HG03103 (cell line): Measurements from ENCODE around the gene DAAM2.

Experiments
- ATAC-seq: cut with Tn5 transposase; IDR thresholded peaks from one replicate; pipeline ENCODE4 v1.9.1; 2021; ENCODE audit warnings: low read depth; ENCODE audit not compliant: unreplicated experiment

DAAM2 gene

DNA sequence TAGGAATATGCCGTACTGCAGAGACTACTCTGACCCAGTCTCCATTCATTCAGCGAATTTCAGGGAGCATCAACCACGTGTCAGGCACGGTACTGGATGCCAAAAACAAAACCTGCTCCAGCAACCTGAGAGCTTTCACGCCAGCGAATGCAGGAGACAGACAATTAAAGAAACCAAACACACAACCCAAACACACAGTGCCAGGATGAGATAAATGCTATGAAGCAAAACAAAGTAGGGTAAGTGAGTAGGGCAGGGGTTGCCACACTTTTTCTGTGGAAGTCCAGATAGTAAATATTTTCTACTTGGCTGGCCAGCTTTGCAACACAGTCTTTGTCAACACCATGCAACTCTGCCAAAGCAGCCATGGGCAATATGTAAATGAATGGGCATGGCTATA is 132.1 kb downstream of the DAAM2 start:
- no peak for ATAC-seq

DNA sequence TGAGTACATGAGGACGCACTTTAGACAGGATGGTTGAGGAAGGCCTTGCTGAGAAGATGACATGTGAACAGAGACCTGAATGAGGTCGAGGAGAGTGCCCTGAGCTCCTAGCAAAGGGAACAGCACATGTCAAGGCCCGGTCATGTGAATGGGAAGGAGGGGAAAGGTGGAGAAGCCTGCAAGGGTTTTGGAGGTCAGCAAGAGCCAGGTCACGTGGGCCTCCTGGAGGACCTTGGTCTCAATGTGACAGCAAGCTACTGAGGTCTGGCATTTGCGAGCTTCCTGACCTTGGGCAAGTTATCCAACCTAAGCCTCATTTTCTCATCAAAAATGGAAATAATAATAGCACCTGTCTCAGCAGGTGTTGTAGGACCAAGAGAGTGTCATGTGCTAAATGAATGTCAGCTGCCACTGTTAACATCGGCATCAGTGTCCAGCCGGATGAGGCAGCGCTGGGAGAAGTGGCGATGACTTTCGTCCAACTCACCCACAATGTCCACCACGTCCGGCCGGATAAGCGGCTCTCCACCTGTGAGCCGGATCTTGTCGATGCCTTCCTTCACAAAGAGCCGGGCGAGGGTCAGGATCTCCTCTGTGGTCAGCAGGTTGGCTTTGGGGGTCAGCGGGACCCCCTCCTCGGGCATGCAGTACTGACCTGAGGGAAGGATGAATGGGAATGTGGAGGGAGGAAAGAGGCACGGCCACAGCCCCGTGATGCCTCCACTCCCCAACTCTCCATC is 133.2 kb downstream of the DAAM2 start:
- no peak for ATAC-seq

GRCh38 chr6:39925931-39926290 is 133.7 kb downstream of the DAAM2 start:
- no peak for ATAC-seq

DNA sequence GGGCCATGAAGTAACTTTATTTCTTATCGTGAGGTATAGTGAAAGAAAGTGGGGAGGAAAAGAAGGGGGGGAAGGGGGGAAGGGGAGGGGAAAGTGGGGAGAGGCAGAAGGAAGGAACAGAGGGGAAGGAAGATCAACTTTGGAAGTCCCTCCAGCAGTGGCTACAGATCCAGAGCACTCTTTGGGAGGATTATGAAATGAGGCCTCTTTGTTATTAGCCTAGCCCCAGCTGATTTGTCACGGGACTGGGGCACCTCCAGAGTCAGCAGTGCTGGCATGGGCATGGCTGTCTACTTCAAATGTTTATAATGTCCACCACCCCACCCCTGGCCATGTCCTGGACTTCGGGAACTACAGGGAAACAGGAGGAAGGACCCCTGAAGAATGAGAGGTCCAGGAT is 134.5 kb downstream of the DAAM2 start:
- no peak for ATAC-seq

- no peak for ATAC-seq
Measured at GRCh38 chr6:39927159-39927558, 135.0 kb downstream of the DAAM2 start.

DNA sequence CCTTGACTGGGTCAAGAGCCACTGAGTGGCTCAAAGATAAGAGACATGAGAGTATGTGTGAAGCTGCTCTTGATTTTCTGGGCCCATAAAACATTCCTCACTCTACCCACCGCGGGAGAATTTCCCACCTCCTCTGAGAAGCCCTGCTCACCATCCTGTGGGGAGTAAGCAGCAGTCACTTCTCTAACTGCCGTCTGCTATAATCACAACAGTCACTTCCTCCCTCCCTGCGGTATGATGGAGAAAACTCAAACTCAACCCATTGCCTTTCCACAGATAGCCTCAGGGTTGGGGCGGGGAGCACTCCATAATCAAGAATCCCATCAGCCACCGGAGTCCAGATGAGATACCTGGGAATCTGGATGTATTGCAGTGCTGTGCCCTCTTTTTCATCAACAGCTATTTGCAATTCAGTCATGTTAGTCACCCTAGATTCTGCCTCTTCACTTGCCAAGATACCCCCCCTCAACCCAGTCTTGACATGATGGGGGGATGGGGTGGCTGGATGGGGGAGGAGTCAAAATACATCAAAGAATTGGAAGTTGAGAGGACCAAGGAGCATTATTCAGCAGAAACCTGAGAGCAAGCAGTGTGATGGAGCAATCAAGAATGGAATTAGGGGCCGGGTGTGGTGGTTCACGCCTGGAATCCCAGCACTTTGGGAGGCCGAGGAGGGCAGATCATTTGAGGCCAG is 137.0 kb downstream of the DAAM2 start:
- ATAC-seq: no peak

GRCh38 chr6:39929733-39930461 is 137.7 kb downstream of the DAAM2 start:
- ATAC-seq: no peak

DNA sequence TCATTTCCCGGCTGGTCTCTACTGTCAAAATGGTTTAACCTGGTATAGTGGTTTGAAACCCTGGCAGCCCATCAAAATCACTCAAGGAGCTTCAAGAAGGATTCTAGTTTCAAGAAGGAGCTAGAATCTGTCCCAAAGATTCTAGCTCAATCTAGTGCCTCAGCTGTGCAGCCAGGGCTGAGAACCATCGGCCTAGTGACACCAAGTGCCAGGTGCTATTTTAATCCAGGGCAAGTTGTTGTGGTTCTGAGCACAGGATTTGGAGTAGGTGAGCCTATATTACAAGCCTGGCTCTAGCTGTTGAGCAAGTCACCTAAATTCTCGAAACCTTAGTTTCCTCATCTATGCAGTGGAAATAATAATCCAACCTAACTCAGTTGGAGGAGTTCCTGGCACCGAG is 138.4 kb downstream of the DAAM2 start:
- no peak for ATAC-seq

GRCh38 chr6:39931607-39932006 is 139.4 kb downstream of the DAAM2 start:
- ATAC-seq: no peak

DNA sequence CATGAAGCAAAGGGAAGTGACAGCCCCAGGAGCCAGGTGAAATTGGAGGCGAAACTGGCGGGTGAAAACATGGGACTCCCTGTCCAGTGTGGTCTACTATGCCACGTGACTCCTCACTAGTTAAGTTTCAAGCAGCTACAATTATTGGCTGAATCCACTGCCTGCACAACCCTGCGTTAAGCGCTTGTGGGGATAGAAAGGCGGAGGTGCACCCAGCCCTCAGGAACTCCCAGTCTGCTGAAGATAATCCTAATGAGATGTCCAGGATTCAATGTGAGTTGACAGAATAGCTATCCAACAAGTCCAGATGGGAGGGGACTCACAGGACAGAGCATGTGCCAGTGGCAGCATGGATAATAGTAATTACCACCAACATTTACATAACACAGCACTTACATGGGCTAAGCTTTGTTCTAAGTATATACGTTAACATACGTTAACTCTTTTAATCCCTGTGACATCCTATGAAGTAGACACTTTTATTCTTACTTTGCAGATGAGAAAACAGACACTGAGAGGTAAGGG is 140.3 kb downstream of the DAAM2 start:
- ATAC-seq: no peak

DNA sequence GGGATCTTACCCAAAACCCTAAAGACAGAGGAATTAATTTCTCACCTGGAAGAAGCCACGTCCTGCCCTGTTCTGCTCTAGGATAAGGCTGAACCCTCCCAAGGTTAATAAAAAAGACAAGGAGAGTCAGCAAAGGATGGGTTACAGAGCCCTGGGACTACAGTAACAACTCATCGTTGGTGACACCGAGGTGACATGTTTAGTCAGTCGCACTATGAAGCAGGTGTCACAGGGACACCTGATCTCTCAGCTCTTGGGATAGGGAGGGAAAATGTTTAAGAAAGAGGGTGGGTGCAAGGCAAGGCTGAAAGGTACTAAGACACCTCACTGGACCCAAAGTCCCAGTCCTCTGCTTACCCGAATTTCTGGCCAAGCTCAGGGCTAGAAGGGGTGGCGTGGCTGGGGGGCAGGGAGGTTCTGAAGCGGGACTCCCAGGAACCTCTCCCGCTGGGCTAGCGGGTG is 141.5 kb downstream of the DAAM2 start:
- no peak for ATAC-seq

DNA sequence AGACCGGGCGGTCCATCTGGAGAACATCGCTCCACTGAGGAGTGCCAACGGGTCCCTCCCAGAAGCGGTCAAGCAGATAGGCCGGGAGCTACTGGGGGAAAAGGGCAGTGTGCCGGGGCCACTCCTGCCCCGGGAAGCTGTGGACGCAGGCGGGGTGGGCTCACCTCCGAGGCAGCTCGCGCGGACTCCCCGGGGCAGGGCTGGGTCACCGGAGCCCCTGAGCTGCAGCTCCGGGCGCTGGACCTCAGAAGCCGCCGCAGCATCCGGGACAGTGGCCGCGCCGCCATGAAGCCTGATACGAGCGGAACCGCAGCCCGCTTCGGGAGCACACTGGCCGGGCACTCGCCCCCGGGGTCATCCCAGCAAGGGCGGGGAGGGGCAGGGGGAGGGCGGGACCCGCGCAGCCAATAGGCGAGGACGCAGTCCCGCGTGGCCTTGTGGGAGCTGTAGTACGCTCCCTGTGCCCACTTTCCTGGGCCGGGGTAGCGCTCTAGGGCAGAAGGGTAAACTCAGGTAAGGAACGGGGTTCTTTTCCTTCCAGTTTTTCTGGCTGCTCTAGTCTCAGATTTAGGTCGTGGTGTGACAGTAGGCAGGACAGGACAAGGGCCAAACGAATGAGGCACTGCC is 142.1 kb downstream of the DAAM2 start, which contains the start of gene MOCS1:
Gene MOCS1 (minus strand): TSS at position 332 of the 627 bp plus-strand sequence. CDS start 45 bp downstream, at position 287.
- ATAC-seq: no peak

DNA sequence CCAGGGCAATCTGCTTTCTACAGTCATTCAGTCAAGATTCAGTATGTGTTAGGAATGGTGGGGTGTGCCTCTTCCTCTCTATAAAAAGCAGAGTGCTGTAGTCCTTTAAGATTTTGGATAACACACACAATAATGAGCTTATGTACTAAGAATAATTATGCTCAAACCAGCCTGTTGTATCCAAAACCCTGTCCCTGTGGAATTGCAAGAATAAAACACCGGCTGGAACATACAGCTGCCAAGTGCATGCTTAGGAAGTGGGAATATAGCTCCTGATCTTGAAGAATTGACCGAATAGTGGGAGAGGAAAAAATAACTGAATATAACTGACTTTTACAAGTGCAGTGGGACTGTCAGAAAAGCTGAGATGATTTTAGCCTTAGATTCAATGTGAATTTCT is 143.1 kb downstream of the DAAM2 start:
- ATAC-seq: no peak

- ATAC-seq: no peak
Measured at GRCh38 chr6:39936857-39937256, 144.7 kb downstream of the DAAM2 start.

GRCh38 chr6:39937686-39938333 is 145.6 kb downstream of the DAAM2 start:
- no peak for ATAC-seq

DNA sequence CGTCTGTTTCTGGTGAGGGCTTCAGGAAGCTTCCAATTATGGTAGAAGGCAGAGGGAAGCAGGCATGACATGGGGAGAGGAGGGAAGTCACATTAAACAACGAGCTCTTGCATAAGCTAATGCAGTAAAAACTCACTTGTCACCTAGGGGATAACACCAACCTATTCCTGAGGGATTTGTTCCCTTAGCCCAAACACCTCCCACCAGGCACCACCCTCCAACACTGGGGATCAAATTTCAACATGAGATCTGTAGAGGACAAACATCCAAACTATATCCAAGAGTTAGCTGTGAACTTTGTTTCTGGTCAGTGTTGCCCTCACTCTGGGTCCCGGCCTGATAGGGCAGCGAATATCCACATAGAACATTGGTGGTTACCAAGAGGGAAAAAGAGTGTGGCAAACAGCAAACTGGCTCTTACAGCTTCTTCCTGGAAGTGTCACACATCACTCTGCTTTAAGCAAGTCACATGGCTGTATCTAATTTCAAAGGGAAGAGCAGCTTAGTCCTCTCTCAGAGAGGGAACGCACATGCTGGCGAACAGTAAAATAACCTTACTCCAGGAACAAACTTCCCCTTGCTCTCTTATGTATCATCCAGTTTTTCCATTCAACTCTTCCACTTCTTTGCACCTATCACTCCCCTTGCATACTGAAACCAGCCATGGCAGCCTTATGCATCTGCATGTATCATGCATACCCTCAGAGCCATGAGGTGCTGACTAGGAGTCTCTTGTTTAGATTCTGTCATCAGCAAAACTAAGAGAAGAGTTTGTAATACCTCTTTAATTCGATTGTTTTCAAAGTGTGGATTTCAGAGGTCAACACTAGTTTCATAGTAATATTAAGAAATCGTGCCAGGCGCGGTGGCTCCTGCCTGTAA is 146.8 kb downstream of the DAAM2 start:
- ATAC-seq: no peak

- ATAC-seq: no peak
Measured at GRCh38 chr6:39941138-39941537, 149.0 kb downstream of the DAAM2 start.

DNA sequence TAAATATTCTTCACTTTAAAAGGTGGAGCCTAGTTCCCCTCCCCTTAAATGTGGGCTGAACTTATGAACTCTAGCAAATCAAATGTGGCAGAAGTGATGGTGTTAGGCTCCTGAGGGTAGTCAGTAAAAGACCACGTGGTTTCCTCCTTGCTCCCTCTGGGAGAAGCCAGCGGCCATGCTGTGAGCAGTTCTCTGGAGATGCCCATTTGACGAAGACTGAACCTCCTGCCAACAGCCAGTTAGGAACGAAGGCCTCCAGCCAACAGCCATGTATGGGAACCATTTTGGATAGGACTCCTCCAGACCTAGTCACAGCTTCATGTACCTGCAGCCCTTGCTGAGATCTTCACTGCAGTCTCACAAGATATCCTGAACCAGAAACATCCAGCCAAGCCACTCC is 149.6 kb downstream of the DAAM2 start:
- no peak for ATAC-seq

- no peak for ATAC-seq
Measured at GRCh38 chr6:39942903-39943580, 150.9 kb downstream of the DAAM2 start.
